Endothelial cell (in vitro differentiated cells): ENCODE results near the gene ICAM5. TPM values are rescaled to one million over a fixed set of nuclear protein-coding genes. Genes with fewer than 3 reads are reported as not detected.

ENCODE experiments used
- DNase-seq: peaks from one replicate; pipeline ENCODE4 v3.0.0; 2021; ENCODE audit warnings: low spot score
- H3K27ac Mint-ChIP-seq: one replicate; pipeline ENCODE4 v1.8.0; 2021; ENCODE audit warnings: mixed read lengths, inconsistent platforms; ENCODE audit not compliant: unreplicated experiment
- H3K27me3 Mint-ChIP-seq: one replicate; pipeline ENCODE4 v1.8.0; 2021; ENCODE audit warnings: mild to moderate bottlenecking, moderate library complexity, mixed read lengths, inconsistent platforms; ENCODE audit not compliant: unreplicated experiment
- H3K36me3 Mint-ChIP-seq: one replicate; pipeline ENCODE4 v1.8.0; 2021; ENCODE audit warnings: mild to moderate bottlenecking, low read depth, mixed read lengths, inconsistent platforms; ENCODE audit not compliant: unreplicated experiment
- H3K4me1 Mint-ChIP-seq: one replicate; pipeline ENCODE4 v1.8.0; 2021; ENCODE audit warnings: mild to moderate bottlenecking, mixed read lengths, inconsistent platforms; ENCODE audit not compliant: unreplicated experiment
- H3K4me3 Mint-ChIP-seq: one replicate; pipeline ENCODE4 v1.8.0; 2021; ENCODE audit warnings: mild to moderate bottlenecking, mixed read lengths, inconsistent platforms; ENCODE audit not compliant: unreplicated experiment
- H3K9me3 Mint-ChIP-seq: one replicate; pipeline ENCODE4 v1.8.0; 2021; ENCODE audit warnings: mixed read lengths, inconsistent platforms; ENCODE audit not compliant: unreplicated experiment
- total RNA-seq: library from RNA; stranded (reverse); fragmentation: NEBNext Ultra II Directional; extraction: Animal tissue kit (Norgen Biotek cat#: 25700); gene quantifications from one replicate; pipeline ENCODE4 v1.2.1, GENCODE V29; 2021; ENCODE audit not compliant: unreplicated experiment
- TF ChIP-seq, protein P1 (sequence below): fragments of 200-600 bp; sonication (generic); IDR thresholded peaks from one replicate; pipeline ENCODE4 v1.5.0; 2021; ENCODE audit warnings: antibody characterized with exemption; ENCODE audit not compliant: unreplicated experiment

The ICAM5 gene
- total RNA-seq, 1 donor from 2014 or later: not detected

DNA sequence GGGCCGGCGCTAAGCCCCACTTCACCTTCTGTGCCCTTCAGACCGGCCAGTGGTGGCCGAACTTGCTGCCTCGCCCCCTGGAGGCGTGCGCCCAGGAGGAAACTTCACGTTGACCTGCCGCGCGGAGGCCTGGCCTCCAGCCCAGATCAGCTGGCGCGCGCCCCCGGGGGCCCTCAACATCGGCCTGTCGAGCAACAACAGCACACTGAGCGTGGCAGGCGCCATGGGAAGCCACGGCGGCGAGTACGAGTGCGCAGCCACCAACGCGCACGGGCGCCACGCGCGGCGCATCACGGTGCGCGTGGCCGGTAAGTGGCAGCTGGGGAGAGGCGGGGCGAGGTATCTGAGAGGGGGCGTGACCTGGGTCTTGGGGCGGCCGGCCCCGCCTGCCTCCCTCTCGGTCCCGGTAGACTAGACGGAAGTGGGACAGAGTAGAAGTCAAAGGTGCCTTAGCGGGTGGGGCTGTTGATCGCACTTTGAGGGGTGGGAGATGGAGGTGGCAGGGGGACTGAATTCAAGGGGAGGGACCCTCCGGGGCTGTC, 5.6 kb downstream of the ICAM5 start:
- Mint-ChIP-seq H3K27ac (no peak overlapping the region), H3K4me3 (no peak overlapping the region), H3K9me3 (no peaks in the 10 kb centered on the region), H3K4me1 (peaks cover 7% of the 10 kb centered on the region), H3K36me3 (peaks cover 8% of the 10 kb centered on the region), H3K27me3 (peaks cover 36% of the 10 kb centered on the region)
- DNase-seq: no peak
- TF ChIP-seq, protein P1, sequence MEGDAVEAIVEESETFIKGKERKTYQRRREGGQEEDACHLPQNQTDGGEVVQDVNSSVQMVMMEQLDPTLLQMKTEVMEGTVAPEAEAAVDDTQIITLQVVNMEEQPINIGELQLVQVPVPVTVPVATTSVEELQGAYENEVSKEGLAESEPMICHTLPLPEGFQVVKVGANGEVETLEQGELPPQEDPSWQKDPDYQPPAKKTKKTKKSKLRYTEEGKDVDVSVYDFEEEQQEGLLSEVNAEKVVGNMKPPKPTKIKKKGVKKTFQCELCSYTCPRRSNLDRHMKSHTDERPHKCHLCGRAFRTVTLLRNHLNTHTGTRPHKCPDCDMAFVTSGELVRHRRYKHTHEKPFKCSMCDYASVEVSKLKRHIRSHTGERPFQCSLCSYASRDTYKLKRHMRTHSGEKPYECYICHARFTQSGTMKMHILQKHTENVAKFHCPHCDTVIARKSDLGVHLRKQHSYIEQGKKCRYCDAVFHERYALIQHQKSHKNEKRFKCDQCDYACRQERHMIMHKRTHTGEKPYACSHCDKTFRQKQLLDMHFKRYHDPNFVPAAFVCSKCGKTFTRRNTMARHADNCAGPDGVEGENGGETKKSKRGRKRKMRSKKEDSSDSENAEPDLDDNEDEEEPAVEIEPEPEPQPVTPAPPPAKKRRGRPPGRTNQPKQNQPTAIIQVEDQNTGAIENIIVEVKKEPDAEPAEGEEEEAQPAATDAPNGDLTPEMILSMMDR: no peak

DNA sequence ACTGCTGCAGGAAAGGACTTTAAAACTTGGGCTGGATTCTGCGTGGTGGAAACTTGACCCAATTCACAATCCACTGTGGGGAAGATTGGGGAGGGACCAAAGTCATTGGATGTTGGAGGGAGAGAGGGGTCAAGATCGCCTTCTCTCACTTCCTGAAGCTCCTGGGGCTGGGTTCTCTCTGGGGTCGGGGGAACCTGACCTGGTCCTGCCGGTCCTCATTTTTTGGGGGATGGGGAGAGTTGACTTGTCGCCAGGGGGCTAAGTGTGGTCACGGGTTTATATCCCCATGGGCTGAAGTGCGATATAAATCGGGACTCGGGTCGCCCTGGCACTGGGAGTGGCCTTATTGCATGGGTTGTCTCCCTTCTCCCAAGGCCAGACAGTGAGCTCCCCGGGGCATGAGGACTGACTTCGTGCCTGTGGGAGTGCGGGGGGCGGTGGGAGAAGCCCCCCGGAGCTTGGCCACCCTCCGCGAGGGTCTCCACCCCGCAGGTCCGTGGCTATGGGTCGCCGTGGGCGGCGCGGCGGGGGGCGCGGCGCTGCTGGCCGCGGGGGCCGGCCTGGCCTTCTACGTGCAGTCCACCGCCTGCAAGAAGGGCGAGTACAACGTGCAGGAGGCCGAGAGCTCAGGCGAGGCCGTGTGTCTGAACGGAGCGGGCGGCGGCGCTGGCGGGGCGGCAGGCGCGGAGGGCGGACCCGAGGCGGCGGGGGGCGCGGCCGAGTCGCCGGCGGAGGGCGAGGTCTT, 6.3 kb downstream of the ICAM5 start:
- H3K9me3 Mint-ChIP-seq: no peaks in the 10 kb centered on the region
- H3K4me3 Mint-ChIP-seq: no peak overlapping the region
- DNase-seq: peak; percentile 44
- H3K36me3 Mint-ChIP-seq: peaks cover 8% of the 10 kb centered on the region
- H3K4me1 Mint-ChIP-seq: peaks cover 4% of the 10 kb centered on the region
- peaks cover 34% of the 10 kb centered on the region for H3K27me3 Mint-ChIP-seq
- no peak overlapping the region for H3K27ac Mint-ChIP-seq
- TF ChIP-seq, protein P1: no peak

DNA sequence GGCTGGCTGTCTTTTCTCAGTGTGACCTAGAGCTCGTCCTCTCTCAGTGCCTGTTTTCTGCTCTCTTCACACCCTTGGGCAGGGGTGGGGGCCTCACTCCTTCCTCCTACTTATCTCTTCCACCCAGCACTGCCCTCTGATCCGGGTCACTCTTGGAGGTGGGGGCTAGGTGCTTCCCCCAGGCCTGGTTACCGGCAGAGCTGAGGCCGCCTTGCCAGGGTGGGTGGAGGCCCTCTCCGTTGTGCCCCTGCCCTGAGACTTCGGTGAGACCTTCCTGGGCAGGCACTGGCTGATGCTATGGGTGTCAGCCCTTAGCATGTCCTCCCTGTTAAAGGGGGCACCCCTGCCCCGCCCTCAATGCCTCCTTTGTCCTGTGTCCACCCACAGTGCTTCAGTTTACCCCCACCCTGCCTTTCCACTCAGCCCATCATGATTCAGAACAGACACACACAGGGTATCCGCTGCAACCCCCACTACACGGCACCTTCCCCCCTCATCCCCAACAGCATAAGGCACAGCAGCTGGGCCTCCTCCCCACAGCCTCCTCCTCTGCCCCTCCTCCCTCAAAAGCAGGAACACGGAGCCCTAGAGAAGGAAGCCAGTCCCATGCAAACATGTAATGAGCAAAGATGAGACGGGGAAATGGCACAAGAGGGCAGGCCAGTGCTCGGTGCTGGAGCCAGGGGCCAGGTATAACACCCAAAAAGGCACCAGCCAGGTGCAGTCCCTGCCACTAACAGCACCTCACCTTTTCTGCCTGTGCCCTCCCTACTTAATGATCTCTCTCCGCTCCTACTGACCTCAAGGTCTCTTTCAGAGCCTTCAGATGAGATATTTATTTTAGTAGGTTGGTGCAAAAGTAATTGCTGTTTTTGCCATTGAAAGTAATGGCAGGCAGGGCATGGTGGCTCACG, 10.1 kb downstream of the ICAM5 start:
- TF ChIP-seq, protein P1: no peak
- Mint-ChIP-seq H3K4me1 (peaks cover 4% of the 10 kb centered on the region), H3K27ac (no peak overlapping the region), H3K36me3 (peaks cover 8% of the 10 kb centered on the region), H3K4me3 (no peak overlapping the region), H3K27me3 (peaks cover 15% of the 10 kb centered on the region), H3K9me3 (no peaks in the 10 kb centered on the region)
- no peak for DNase-seq

DNA sequence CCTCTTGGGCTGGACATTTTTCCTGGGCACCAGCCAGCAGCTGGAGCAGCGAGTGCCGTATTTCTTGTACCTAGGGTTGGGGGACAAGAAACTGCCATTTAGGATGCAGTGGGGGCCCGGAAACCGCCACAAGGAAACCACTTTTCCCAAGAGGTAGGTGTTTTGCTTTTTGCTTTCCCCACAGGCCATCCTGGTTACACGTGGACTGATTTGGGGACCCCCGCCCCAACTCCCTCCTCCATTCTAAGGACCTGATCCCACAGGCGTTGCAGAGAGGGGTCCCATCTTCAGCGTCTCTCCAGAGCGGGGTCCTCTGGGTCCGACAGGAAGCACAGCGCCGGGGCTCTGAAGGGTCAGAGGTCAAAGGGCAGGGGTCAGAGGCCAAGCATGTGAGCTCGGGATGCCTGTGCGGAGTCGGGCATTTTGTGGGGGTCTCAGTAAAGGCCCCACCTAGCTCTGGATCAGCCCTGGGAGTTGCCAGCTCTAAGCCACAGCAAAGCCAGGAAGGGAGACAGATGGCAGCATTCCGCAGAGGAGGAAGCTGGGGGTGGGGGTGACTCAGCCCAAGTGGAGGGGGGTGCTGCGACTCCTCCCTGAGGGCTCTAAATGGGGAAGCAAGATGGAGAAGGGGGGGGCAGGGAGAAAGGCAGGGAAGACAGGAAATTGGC, 15.5 kb downstream of the ICAM5 start:
- TF ChIP-seq, protein P1: no peak
- Mint-ChIP-seq H3K27ac (no peak overlapping the region), H3K9me3 (no peaks in the 10 kb centered on the region), H3K4me1 (no peaks in the 10 kb centered on the region), H3K4me3 (no peak overlapping the region), H3K36me3 (peaks cover 8% of the 10 kb centered on the region), H3K27me3 (peaks cover 5% of the 10 kb centered on the region)
- DNase-seq: no peak
